GM18951 (cell line): ENCODE measurements around the gene RSAD2.
"Not testable (repeated sequence)": the region's sequence is repeated elsewhere in the genome, so short reads cannot be mapped to it uniquely, and the experiment has no call there.

ENCODE experiments used
- POLR2A ChIP-seq: IDR thresholded peaks from 4 replicates; pipeline ENCODE4 v1.6.1; 2011; ENCODE audit warnings: mild to moderate bottlenecking; ENCODE audit not compliant: insufficient read length, insufficient read depth; ENCODE audit errors: extremely low read depth
- in situ Hi-C: fragments of 300-500 bp; cut with MboI; formaldehyde crosslinking; loops from one replicate; pipeline ENCODE4 v1.12.0; 2022; ENCODE audit warnings: low sequenced_read_pairs, mixed read lengths, inconsistent platforms; ENCODE audit not compliant: unreplicated experiment

Gene RSAD2

GRCh38 chr2:6854416-6854815, 23.2 kb upstream of the RSAD2 start:
- no peak for TF ChIP-seq POLR2A
- in situ Hi-C loops = no loop called here

GRCh38 chr2:6855860-6856547, 21.6 kb upstream of the RSAD2 start:
- in situ Hi-C loops = no loop called here
- no peak for TF ChIP-seq POLR2A

- in situ Hi-C loops = no loop called here
- no peak for TF ChIP-seq POLR2A
Observed at GRCh38 chr2:6856548-6856920, 21.0 kb upstream of the RSAD2 start.

GRCh38 chr2:6858466-6859027, 19.0 kb upstream of the RSAD2 start:
- in situ Hi-C loops = not testable (repeated sequence)

GRCh38 chr2:6860296-6860695, 17.3 kb upstream of the RSAD2 start:
- in situ Hi-C loops = no loop called here

GRCh38 chr2:6863792-6864191, 13.8 kb upstream of the RSAD2 start:
- no peak for TF ChIP-seq POLR2A
- in situ Hi-C loops = no loop called here

More at GRCh38 chr2:6860296-6860695, 17.3 kb upstream of the RSAD2 start:
- no peak for TF ChIP-seq POLR2A

GRCh38 chr2:6864231-6864754, 13.3 kb upstream of the RSAD2 start:
- in situ Hi-C loops = no loop called here

GRCh38 chr2:6864923-6865345, 12.6 kb upstream of the RSAD2 start:
- TF ChIP-seq POLR2A = no peak
- in situ Hi-C loops = no loop called here

More at GRCh38 chr2:6864231-6864754, 13.3 kb upstream of the RSAD2 start:
- TF ChIP-seq POLR2A = no peak

- in situ Hi-C loops = no loop called here
Observed at GRCh38 chr2:6865346-6866274, 12.0 kb upstream of the RSAD2 start, which contains the start of gene CMPK2. Gene CMPK2, minus strand, starts transcription at chr2:6865907. Its CDS starts 211 bp downstream, at chr2:6865696.

GRCh38 chr2:6866275-6866671, 11.3 kb upstream of the RSAD2 start:
- no peak for TF ChIP-seq POLR2A
- in situ Hi-C loops = no loop called here

More at GRCh38 chr2:6865346-6866274, 12.0 kb upstream of the RSAD2 start, which contains the start of gene CMPK2:
- TF ChIP-seq POLR2A = peak; percentile 93

- in situ Hi-C loops = no loop called here
- TF ChIP-seq POLR2A = no peak
Observed at GRCh38 chr2:6866982-6867381, 10.6 kb upstream of the RSAD2 start.

- in situ Hi-C loops = no loop called here
- no peak for TF ChIP-seq POLR2A
Observed at GRCh38 chr2:6872394-6872793, 5.2 kb upstream of the RSAD2 start.

- in situ Hi-C loops = no loop called here
- TF ChIP-seq POLR2A = no peak
Observed at GRCh38 chr2:6874032-6874431, 3.5 kb upstream of the RSAD2 start.
